KMS-11 (cell line): Measurements from ENCODE around the gene ASIC4.

ENCODE experiments used
- H2AFZ ChIP-seq: fragments of 200-600 bp; sonication (generic); 2 replicates; pipeline ENCODE4 v1.6.1; 2016; ENCODE audit warnings: antibody characterized with exemption, mixed run types, low read depth
- H3K27ac ChIP-seq: fragments of 200-600 bp; sonication (generic); 2 replicates; pipeline ENCODE4 v1.6.1; 2016; ENCODE audit warnings: mild to moderate bottlenecking, mixed run types
- H3K27me3 ChIP-seq: fragments of 200-600 bp; sonication (generic); 2 replicates; pipeline ENCODE4 v1.6.1; 2017; ENCODE audit warnings: mild to moderate bottlenecking, low read depth, mixed run types, moderate library complexity; ENCODE audit not compliant: insufficient read depth
- H3K36me3 ChIP-seq: fragments of 200-600 bp; sonication (generic); 2 replicates; pipeline ENCODE4 v1.6.1; 2017; ENCODE audit warnings: mild to moderate bottlenecking, mixed run types; ENCODE audit not compliant: insufficient read depth
- H3K4me1 ChIP-seq: fragments of 200-600 bp; sonication (generic); 2 replicates; pipeline ENCODE4 v1.6.1; 2016; ENCODE audit warnings: mild to moderate bottlenecking, low read depth, mixed run types; ENCODE audit not compliant: poor library complexity, severe bottlenecking
- H3K4me2 ChIP-seq: fragments of 200-600 bp; sonication (generic); 2 replicates; pipeline ENCODE4 v1.7.0; 2016; ENCODE audit warnings: mild to moderate bottlenecking, mixed run types
- H3K4me3 ChIP-seq: fragments of 200-600 bp; sonication (generic); IDR thresholded peaks from 2 replicates; pipeline ENCODE4 v1.6.1; 2017; ENCODE audit warnings: low read depth, low read length, mixed read lengths; ENCODE audit not compliant: insufficient read depth
- H3K79me2 ChIP-seq: fragments of 200-600 bp; sonication (generic); 2 replicates; pipeline ENCODE4 v1.6.1; 2016; ENCODE audit warnings: low read depth, mixed run types; ENCODE audit not compliant: insufficient read depth
- H3K9ac ChIP-seq: fragments of 200-600 bp; sonication (generic); 2 replicates; pipeline ENCODE4 v1.6.1; 2016; ENCODE audit warnings: mild to moderate bottlenecking, mixed run types
- H4K20me1 ChIP-seq: fragments of 200-600 bp; sonication (generic); 2 replicates; pipeline ENCODE4 v1.6.1; 2016; ENCODE audit warnings: mild to moderate bottlenecking, mixed run types; ENCODE audit not compliant: insufficient read depth
- TF ChIP-seq, protein P1 (sequence below): fragments of 200-600 bp; sonication (generic); conservative IDR thresholded peaks from 2 replicates; pipeline ENCODE4 v1.6.1; 2017; ENCODE audit warnings: low read depth, mild to moderate bottlenecking, antibody characterized with exemption, low read length, moderate library complexity, mixed read lengths

ASIC4 gene

DNA sequence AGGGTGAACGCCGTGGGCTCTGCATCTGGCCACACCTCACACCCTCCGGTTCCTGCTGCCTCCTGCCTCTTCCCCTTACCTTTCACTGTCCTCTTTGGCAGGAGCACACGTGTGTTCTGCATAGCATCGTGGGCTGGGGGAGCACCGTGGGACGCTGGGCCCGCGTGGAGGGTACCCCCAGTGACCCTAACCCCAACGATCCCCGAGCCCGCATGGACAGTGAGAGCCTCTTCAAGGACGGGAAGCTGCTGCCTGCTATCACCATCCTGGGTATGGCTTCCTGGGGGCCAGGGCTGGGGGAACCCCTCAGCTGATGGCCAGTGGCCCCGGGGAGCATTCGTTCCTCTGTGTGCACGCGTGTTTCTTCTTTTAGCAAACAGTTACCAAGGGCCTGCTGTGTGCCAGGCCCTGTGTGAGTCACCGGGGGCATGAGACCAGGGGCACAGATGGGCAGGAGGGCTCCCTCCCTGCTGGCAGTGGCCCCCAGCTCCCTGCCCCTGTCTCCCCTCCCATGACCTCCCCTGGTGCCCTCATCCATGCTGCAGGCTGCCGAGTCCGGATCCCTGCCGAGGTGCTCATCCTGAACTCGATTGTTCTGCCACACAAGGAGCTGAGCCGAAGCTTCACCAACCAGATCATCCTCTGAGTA is 8.0 kb upstream of the ASIC4 start:
- Histone ChIP-seq H3K4me2 (no peak overlapping the region), H3K9ac (no peak overlapping the region), H2AFZ (no peak overlapping the region)

DNA sequence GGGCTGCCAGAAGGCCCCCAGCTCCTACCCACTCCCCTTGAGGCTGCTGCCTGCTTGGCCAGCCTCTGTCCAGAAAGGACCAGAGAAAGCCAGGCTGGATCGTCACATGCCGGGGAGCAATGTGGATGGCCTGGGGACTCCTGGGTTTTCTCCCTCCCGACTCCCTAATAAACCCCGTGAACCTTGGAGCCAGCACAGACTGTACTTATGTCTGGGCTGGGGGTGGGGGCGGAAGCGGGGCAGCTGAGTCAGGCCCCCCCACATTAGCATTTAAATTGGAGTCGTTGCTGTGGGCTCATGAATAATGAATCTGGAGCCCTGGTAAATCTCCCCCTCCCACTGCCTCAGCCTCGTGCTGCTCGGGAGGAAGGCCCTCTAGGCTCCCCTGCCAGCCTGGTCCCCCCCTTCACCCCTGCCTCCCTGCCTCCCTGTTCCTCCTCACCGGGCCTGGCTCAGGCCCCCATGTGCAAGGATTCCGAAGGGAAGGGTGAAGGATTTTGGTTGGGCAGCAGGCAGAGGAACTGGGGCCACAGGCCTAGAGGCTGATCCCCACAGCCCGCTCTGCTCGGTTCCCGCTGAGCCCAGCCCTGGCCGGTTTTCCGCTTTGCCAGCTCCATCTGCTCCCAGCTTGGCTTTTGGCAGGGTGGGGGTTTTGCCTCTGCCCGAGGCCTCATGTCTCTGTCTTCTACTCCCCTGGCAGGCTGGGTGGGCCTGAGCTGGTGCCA is 7.3 kb upstream of the ASIC4 start:
- H3K9ac ChIP-seq, result no peak overlapping the region
- H3K27ac ChIP-seq, result no peak overlapping the region
- no peak overlapping the region for H3K4me3 ChIP-seq
- H3K79me2 ChIP-seq, result no peaks in the 10 kb centered on the region
- peaks cover 5% of the 10 kb centered on the region for H3K4me1 ChIP-seq
- TF ChIP-seq, protein P1, sequence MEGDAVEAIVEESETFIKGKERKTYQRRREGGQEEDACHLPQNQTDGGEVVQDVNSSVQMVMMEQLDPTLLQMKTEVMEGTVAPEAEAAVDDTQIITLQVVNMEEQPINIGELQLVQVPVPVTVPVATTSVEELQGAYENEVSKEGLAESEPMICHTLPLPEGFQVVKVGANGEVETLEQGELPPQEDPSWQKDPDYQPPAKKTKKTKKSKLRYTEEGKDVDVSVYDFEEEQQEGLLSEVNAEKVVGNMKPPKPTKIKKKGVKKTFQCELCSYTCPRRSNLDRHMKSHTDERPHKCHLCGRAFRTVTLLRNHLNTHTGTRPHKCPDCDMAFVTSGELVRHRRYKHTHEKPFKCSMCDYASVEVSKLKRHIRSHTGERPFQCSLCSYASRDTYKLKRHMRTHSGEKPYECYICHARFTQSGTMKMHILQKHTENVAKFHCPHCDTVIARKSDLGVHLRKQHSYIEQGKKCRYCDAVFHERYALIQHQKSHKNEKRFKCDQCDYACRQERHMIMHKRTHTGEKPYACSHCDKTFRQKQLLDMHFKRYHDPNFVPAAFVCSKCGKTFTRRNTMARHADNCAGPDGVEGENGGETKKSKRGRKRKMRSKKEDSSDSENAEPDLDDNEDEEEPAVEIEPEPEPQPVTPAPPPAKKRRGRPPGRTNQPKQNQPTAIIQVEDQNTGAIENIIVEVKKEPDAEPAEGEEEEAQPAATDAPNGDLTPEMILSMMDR, result no peak
- H2AFZ ChIP-seq, result no peak overlapping the region
- peaks cover 21% of the 10 kb centered on the region for H3K27me3 ChIP-seq
- no peaks in the 10 kb centered on the region for H4K20me1 ChIP-seq
- no peak overlapping the region for H3K4me2 ChIP-seq
- H3K36me3 ChIP-seq, result no peaks in the 10 kb centered on the region

More for the DNA sequence above, 8.0 kb upstream of the ASIC4 start:
- H3K27ac ChIP-seq, result no peak overlapping the region
- peaks cover 14% of the 10 kb centered on the region; the same call in 1 of the 2 replicates for H3K27me3 ChIP-seq
- TF ChIP-seq, protein P1, result no peak
- H4K20me1 ChIP-seq, result no peaks in the 10 kb centered on the region
- no peaks in the 10 kb centered on the region for H3K79me2 ChIP-seq
- H3K36me3 ChIP-seq, result no peaks in the 10 kb centered on the region
- peaks cover 5% of the 10 kb centered on the region for H3K4me1 ChIP-seq
- H3K4me3 ChIP-seq, result no peak overlapping the region

DNA sequence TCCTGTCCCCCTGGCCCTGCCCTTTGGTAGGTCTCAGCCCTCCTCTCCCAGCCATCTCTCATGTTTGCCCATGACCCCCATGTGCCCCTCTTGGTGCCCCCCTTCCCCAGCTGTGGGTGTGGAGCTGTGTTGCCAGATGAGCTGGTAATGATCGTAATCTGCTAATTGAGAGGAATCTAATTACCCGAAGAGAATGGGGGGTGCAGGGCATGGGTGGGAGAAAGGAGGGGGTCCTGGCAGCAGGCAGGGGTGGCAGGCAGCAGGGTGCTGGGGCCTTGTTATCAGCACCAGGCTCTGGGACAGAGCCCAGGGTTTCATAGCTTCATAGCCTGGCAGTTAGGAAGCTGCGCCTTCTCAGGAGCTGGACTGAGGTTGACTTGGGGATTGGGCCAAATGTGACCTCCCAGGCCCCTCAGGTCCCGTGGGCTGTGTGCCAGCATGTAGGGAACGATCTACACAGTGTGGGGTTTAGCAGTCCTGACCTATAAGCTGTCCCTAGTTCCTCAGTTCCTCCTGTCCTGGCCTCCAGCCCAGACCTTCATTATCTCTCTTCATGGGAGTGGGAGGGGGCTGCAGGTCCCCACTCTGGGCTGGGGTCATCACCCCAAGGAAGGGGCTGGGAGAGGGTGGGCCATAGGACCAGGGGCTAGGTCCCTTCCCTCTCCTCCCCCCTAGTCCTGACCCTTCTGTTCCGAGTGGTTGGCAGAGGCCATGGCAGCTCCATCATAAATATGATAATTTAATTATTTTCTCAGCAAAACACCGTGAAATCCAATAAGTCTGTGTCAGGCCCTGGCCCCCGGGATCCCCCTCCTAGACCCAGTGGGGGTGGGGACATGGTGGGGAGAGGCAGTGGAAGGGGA is 6.5 kb upstream of the ASIC4 start:
- no peak overlapping the region for H2AFZ ChIP-seq
- no peaks in the 10 kb centered on the region for H4K20me1 ChIP-seq
- no peaks in the 10 kb centered on the region for H3K36me3 ChIP-seq
- no peak overlapping the region for H3K9ac ChIP-seq
- TF ChIP-seq, protein P1, result no peak
- H3K4me3 ChIP-seq, result no peak overlapping the region
- no peaks in the 10 kb centered on the region for H3K79me2 ChIP-seq
- H3K4me2 ChIP-seq, result no peak overlapping the region
- no peak overlapping the region for H3K27ac ChIP-seq
- peaks cover 30% of the 10 kb centered on the region for H3K27me3 ChIP-seq
- peaks cover 5% of the 10 kb centered on the region for H3K4me1 ChIP-seq

DNA sequence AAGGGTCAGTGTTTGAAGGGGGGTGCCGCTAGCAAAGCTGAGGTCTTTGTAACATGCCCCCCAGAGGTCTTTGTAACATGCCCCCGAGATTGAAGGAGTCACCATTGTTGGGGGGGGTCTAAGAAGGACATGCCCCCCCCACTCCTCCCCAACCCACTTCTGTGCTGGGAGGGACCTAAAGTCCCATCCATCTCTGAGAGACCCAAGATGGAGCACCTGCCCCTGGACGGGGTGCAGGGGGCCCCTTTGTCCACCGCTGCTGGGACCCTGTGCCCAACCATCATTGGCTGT is 5.9 kb upstream of the ASIC4 start:
- Histone ChIP-seq H3K4me2 (no peak overlapping the region), H3K27ac (no peak overlapping the region), H2AFZ (no peak overlapping the region), H3K4me3 (no peak overlapping the region), H3K79me2 (no peaks in the 10 kb centered on the region), H3K36me3 (no peaks in the 10 kb centered on the region), H4K20me1 (no peaks in the 10 kb centered on the region), H3K9ac (no peak overlapping the region), H3K27me3 (peaks cover 35% of the 10 kb centered on the region), H3K4me1 (peaks cover 5% of the 10 kb centered on the region)
- TF ChIP-seq, protein P1, result no peak
